HEK293T (cell line): Measurements from ENCODE around the gene SUSD1.

Source experiments
- CTCF ChIA-PET: fragments of 350-600 bp; formaldehyde crosslinking; extraction: SDS; loops from one replicate; lab custom pipeline; 2021; ENCODE audit warnings: antibody characterized with exemption, inconsistent platforms; lab: Yijun Ruan, JAX
- POLR2A ChIA-PET: fragments of 350-600 bp; formaldehyde crosslinking; extraction: SDS; loops from one replicate; lab custom pipeline; 2020; ENCODE audit warnings: antibody characterized with exemption, inconsistent platforms; lab: Yijun Ruan, JAX
- DNase-seq: peaks from one replicate; pipeline ENCODE4 v3.0.0; 2012; ENCODE audit warnings: mixed read lengths; ENCODE audit errors: extremely low spot score
- ARNT ChIP-seq: fragments of 450-650 bp; IDR thresholded peaks from 2 replicates; pipeline ENCODE4 v1.6.1; 2017; ENCODE audit warnings: mild to moderate bottlenecking
- BHLHE40 ChIP-seq: fragments of 450-650 bp; IDR thresholded peaks from 2 replicates; pipeline ENCODE4 v1.6.1; 2016; ENCODE audit warnings: mild to moderate bottlenecking, moderate library complexity, borderline replicate concordance
- CTBP1 ChIP-seq: fragments of 450-650 bp; IDR thresholded peaks from 2 replicates; pipeline ENCODE4 v1.6.1; 2016; ENCODE audit warnings: borderline replicate concordance
- ELF4 ChIP-seq: fragments of 450-650 bp; IDR thresholded peaks from 2 replicates; pipeline ENCODE4 v1.6.1; 2017; ENCODE audit warnings: antibody characterized with exemption
- FOXA1 ChIP-seq: fragments of 450-650 bp; IDR thresholded peaks from 2 replicates; pipeline ENCODE4 v1.6.1; 2016; ENCODE audit warnings: mild to moderate bottlenecking
- FOXK2 ChIP-seq: fragments of 450-650 bp; IDR thresholded peaks from 2 replicates; pipeline ENCODE4 v1.6.1; 2016; ENCODE audit warnings: mild to moderate bottlenecking
- FOXM1 ChIP-seq: fragments of 450-650 bp; IDR thresholded peaks from 2 replicates; pipeline ENCODE4 v1.6.1; 2017; ENCODE audit warnings: mild to moderate bottlenecking, borderline replicate concordance
- HDGF ChIP-seq: fragments of 450-650 bp; IDR thresholded peaks from 2 replicates; pipeline ENCODE4 v1.6.1; 2017; ENCODE audit warnings: antibody characterized with exemption, borderline replicate concordance
- L3MBTL2 ChIP-seq: fragments of 450-650 bp; conservative IDR thresholded peaks from 2 replicates; pipeline ENCODE4 v1.6.1; 2016; ENCODE audit warnings: mild to moderate bottlenecking
- LEF1 ChIP-seq: fragments of 450-650 bp; IDR thresholded peaks from 2 replicates; pipeline ENCODE4 v1.6.1; 2017; ENCODE audit warnings: mild to moderate bottlenecking, borderline replicate concordance
- NFRKB ChIP-seq: fragments of 450-650 bp; IDR thresholded peaks from 2 replicates; pipeline ENCODE4 v1.6.1; 2016; ENCODE audit warnings: mild to moderate bottlenecking, moderate library complexity
- SP1 ChIP-seq: fragments of 450-650 bp; IDR thresholded peaks from 2 replicates; pipeline ENCODE4 v1.6.1; 2017
- SUZ12 ChIP-seq: fragments of 450-650 bp; IDR thresholded peaks from 2 replicates; pipeline ENCODE4 v1.6.1; 2016; ENCODE audit warnings: mild to moderate bottlenecking
- TARDBP ChIP-seq: fragments of 450-650 bp; IDR thresholded peaks from 2 replicates; pipeline ENCODE4 v1.6.1; 2016
- ZNF384 ChIP-seq: fragments of 450-650 bp; IDR thresholded peaks from 2 replicates; pipeline ENCODE4 v1.6.1; 2016
- TF ChIP-seq, protein P1 (sequence below): fragments of 450-650 bp; IDR thresholded peaks from 2 replicates; pipeline ENCODE4 v1.6.1; 2016

SUSD1 gene

DNA sequence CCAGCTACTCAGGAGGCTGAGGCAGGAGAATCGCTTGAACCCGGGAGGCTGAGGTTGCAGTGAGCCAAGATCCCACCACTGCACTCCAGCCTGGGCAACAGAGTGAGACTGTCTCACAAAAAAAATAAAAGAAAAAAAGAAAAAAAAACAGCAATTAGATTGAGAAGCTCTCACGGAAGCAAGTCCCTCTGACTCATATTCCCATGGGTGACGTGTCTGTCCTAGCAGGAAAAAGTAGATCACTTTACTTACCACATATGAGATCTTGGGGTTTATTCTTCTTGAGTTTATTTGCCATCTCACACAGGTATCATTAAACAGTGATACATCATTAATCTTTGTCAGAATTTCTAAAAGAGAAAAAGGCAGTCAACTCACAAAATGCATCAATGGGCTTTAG, 62.6 kb downstream of the SUSD1 start:
- ChIA-PET CTCF (interaction anchor here (0.6 to 1.2 kb wide), 3 partner anchors 14 to 260 kb away, joined by 3 to 10 read pairs (median 4); no protein-coding TSS in a partner anchor), POLR2A (interaction anchor here (0.9 to 1.6 kb wide), 2 partner anchors 221 to 267 kb away, joined by 3 to 7 read pairs; partner anchors contain the start of genes HSDL2 and PTBP3)
- TF ChIP-seq NFRKB (no peak), ARNT (no peak), SP1 (no peak), HDGF (no peak), ELF4 (no peak), BHLHE40 (no peak), ZNF384 (no peak), CTBP1 (no peak), LEF1 (no peak), L3MBTL2 (no peak)
- TF ChIP-seq, protein P1, sequence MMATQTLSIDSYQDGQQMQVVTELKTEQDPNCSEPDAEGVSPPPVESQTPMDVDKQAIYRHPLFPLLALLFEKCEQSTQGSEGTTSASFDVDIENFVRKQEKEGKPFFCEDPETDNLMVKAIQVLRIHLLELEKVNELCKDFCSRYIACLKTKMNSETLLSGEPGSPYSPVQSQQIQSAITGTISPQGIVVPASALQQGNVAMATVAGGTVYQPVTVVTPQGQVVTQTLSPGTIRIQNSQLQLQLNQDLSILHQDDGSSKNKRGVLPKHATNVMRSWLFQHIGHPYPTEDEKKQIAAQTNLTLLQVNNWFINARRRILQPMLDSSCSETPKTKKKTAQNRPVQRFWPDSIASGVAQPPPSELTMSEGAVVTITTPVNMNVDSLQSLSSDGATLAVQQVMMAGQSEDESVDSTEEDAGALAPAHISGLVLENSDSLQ: no peak
- no peak for DNase-seq

DNA sequence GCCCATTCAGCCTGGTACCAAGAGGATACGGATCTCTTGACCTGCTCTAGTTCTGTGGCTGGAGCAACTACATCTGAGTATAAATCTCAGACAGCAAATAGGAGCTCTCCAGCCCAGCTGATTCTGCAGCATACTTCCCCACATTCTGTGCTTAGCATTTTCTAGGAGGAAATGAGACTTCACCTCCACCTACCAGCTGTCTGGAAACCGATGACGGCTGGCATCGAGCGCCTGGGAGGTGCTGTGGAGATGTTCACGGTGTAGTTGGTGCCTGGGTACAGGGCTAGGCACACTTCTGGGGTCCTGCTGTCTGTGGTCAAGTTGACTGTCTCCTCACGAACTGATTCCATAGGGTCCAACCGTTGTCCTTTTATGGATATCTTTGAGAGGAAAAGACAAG, 63.6 kb downstream of the SUSD1 start:
- DNase-seq: no peak
- no peak for TF ChIP-seq ELF4
- no peak for TF ChIP-seq BHLHE40
- TF ChIP-seq SUZ12: no peak
- TF ChIP-seq L3MBTL2: no peak
- TF ChIP-seq FOXA1: no peak
- TF ChIP-seq, protein P1: no peak
- no peak for TF ChIP-seq TARDBP
- ChIA-PET CTCF (no interaction called here), POLR2A (no interaction called here)

DNA sequence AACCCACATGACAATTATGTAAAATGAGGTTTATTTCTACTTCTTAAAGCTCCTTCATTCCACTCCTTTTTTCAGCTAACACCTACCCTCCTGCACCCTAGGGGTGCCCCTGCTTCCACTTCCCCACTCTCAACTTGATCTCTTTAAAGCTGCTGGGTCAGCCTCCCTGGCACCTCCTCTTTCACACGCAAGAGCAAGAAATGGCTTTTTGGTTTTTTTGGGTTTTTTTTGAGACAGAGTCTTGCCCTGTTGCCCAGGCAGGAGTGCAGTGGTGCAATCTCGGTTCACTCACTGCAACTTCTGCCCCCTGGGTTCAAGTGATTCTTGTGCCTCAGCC, 64.4 kb downstream of the SUSD1 start:
- no peak for DNase-seq
- TF ChIP-seq BHLHE40: no peak
- TF ChIP-seq NFRKB: no peak
- TF ChIP-seq LEF1: no peak
- TF ChIP-seq, protein P1: no peak
- no peak for TF ChIP-seq FOXK2
- TF ChIP-seq L3MBTL2: no peak
- TF ChIP-seq FOXA1: no peak
- TF ChIP-seq ZNF384: no peak
- no peak for TF ChIP-seq FOXM1
- TF ChIP-seq SP1: no peak
- POLR2A ChIA-PET: no interaction called here
- CTCF ChIA-PET: no interaction called here

- TF ChIP-seq SP1: no peak
- no peak for TF ChIP-seq BHLHE40
- TF ChIP-seq LEF1: no peak
- TF ChIP-seq ELF4: no peak
- no peak for TF ChIP-seq L3MBTL2
- no peak for TF ChIP-seq CTBP1
- TF ChIP-seq NFRKB: no peak
- no peak for TF ChIP-seq ZNF384
- TF ChIP-seq FOXM1: no peak
- no peak for TF ChIP-seq HDGF
- ChIA-PET CTCF (no interaction called here), POLR2A (no interaction called here)
- DNase-seq: no peak
Measured at GRCh38 chr9:112110094-112110776, 64.9 kb downstream of the SUSD1 start.

DNA sequence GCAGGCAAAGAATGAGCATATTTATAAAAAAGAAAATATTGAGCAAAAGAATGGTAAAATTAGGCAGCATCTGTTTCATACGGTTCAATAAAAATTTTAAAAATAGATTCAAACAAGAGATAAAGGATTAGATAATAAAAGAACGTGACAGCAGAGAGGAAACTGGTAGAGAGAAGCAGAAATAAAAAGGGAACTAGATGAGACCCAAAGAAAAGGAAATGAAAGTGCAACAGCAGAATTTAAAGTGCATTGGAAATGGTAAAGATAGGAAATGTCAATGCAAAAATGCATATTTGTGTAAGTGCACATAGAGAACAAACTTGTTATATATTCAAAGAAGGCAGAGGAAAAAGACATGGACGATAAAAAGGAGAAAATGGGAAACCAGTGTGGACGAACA, 70.2 kb downstream of the SUSD1 start:
- CTCF ChIA-PET: no interaction called here
- POLR2A ChIA-PET: no interaction called here
- TF ChIP-seq L3MBTL2: no peak
- TF ChIP-seq SP1: no peak
- TF ChIP-seq CTBP1: no peak
- TF ChIP-seq ARNT: no peak
- TF ChIP-seq HDGF: no peak
- no peak for TF ChIP-seq TARDBP
- no peak for TF ChIP-seq ZNF384
- TF ChIP-seq SUZ12: no peak
- TF ChIP-seq ELF4: no peak
- no peak for TF ChIP-seq FOXA1
- TF ChIP-seq, protein P1: no peak
- DNase-seq: no peak

- no peak for DNase-seq
- TF ChIP-seq HDGF (no peak), LEF1 (no peak), ZNF384 (no peak), CTBP1 (no peak), FOXA1 (no peak), ELF4 (no peak), SUZ12 (no peak), L3MBTL2 (no peak), TARDBP (no peak), ARNT (no peak), FOXM1 (no peak), SP1 (no peak), BHLHE40 (no peak), FOXK2 (no peak), NFRKB (no peak)
- TF ChIP-seq, protein P1: no peak
- ChIA-PET POLR2A (no interaction called here), CTCF (no interaction called here)
Measured at GRCh38 chr9:112104401-112104800, 70.7 kb downstream of the SUSD1 start.
